ENCODE data around the gene TLCD2.

GRCh38 chr17:1658100-1658499 is 52.1 kb downstream of the TLCD2 start:
- TF ChIP-seq TAF1 (IDR thresholded peaks at IDR 0.05; ENCODE audit: low read depth) (no peak), EP300 (IDR thresholded peaks at IDR 0.05; ENCODE audit: borderline replicate concordance) (no peak), CEBPB (IDR thresholded peaks at IDR 0.05) (no peak), FOXM1 (IDR thresholded peaks at IDR 0.05; ENCODE audit: borderline replicate concordance, low read depth) (no peak), RAD21 (IDR thresholded peaks at IDR 0.05; ENCODE audit: low read depth) (no peak), CREB1 (IDR thresholded peaks at IDR 0.05; ENCODE audit: low read depth) (no peak), NFIC (IDR thresholded peaks at IDR 0.05) (no peak), TCF12 (IDR thresholded peaks at IDR 0.05; ENCODE audit: low read depth) (no peak), MAX (IDR thresholded peaks at IDR 0.05) (no peak), USF1 (IDR thresholded peaks at IDR 0.05) (no peak), EGR1 (IDR thresholded peaks at IDR 0.05) (no peak)
- TF ChIP-seq, protein P1, sequence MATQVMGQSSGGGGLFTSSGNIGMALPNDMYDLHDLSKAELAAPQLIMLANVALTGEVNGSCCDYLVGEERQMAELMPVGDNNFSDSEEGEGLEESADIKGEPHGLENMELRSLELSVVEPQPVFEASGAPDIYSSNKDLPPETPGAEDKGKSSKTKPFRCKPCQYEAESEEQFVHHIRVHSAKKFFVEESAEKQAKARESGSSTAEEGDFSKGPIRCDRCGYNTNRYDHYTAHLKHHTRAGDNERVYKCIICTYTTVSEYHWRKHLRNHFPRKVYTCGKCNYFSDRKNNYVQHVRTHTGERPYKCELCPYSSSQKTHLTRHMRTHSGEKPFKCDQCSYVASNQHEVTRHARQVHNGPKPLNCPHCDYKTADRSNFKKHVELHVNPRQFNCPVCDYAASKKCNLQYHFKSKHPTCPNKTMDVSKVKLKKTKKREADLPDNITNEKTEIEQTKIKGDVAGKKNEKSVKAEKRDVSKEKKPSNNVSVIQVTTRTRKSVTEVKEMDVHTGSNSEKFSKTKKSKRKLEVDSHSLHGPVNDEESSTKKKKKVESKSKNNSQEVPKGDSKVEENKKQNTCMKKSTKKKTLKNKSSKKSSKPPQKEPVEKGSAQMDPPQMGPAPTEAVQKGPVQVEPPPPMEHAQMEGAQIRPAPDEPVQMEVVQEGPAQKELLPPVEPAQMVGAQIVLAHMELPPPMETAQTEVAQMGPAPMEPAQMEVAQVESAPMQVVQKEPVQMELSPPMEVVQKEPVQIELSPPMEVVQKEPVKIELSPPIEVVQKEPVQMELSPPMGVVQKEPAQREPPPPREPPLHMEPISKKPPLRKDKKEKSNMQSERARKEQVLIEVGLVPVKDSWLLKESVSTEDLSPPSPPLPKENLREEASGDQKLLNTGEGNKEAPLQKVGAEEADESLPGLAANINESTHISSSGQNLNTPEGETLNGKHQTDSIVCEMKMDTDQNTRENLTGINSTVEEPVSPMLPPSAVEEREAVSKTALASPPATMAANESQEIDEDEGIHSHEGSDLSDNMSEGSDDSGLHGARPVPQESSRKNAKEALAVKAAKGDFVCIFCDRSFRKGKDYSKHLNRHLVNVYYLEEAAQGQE (IDR thresholded peaks at IDR 0.05; ENCODE audit: low read depth): no peak
